NCI-H446 (cell line): ENCODE data around the gene TAGLN2.

ENCODE experiments used
- DNase-seq, 2 experiments: peaks; one replicate each; lab custom pipeline; 2025; lab: John Stamatoyannopoulos, UW

TAGLN2 gene

DNA sequence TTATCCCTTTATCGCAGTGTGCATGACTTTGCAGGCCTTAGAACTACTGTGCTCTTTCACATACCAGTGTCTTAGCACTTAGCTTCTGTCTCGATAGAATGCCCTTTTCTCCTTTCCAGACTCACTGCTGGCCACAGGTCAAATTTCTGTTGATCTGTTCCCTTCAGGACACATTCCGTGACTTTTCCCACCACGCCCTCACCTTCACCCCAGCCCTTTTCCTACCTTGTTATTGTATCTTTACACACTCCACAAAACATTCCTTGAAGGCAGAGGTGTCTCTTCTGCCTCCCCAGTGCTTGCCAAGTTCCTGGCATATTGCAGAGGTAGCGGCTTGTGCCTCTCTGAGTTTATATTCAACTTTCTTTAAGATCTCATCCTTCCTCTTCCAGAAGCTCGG lies 23.8 kb upstream of the TAGLN2 start:
- no peak for DNase-seq

DNA sequence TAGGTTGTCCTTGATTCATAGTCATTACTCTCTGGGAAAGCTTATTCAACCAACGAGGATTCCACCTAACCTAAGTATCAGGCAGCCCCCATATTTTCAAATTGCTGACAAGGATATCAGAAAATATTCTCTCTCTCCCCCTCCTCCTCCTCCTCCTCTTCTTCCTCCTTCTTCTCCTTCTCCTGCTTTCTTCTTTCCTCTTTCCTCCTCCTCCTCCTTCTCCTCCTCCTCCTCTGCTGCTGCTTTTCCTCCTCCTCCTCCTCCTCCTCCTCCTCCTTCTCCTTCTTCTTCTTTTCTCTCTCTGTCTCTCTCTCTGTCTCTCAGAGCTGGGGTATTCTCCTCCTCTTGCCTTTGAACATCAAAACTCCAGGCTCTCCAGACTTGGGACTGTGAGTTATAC lies 22.6 kb upstream of the TAGLN2 start:
- no peak for DNase-seq

DNA sequence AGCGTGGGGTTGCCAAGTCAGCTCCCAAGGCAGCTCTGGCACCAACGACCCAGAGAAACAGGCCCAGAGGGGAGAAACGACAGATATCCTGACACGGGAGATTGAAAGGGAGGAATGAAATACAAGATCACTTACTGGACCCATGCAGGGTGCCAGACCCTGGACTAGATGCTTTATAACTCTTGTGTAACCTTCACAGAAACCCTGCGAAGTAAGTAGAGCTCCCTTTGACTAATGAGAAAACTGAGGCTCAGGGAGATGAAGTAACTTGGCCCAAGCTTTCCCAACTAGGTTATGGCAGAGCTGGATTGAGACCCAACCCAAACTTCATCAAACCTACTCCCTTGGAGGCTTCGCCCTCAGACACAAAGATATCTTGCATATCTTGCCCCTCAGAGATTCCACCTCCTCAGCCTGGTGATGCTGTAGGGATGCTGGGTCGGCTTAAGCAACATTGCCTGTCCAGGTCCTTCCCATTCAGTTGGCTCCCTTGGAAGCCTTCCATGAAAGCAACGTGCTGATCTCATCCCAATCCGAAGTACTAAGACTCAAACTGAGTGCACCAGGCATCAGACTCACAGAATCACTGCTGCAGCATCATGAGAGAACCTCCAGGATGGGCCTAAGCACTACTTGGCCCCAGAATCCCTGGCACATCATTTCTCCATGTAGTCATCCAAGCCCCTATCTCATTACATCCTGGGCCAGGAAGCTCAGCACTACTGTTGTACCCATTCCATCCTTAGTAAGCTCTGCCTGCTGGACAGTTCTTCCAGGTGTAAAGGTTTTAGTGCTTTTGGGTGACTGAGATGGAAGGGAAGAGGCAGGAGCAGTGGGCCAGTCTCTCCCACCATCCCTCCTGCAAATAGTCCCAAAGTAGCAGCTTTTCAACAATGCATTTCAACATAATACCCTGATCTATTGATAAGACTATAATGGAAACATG lies 21.2 kb upstream of the TAGLN2 start:
- peak in 1 of 2 experiments; percentile 29 for DNase-seq

DNA sequence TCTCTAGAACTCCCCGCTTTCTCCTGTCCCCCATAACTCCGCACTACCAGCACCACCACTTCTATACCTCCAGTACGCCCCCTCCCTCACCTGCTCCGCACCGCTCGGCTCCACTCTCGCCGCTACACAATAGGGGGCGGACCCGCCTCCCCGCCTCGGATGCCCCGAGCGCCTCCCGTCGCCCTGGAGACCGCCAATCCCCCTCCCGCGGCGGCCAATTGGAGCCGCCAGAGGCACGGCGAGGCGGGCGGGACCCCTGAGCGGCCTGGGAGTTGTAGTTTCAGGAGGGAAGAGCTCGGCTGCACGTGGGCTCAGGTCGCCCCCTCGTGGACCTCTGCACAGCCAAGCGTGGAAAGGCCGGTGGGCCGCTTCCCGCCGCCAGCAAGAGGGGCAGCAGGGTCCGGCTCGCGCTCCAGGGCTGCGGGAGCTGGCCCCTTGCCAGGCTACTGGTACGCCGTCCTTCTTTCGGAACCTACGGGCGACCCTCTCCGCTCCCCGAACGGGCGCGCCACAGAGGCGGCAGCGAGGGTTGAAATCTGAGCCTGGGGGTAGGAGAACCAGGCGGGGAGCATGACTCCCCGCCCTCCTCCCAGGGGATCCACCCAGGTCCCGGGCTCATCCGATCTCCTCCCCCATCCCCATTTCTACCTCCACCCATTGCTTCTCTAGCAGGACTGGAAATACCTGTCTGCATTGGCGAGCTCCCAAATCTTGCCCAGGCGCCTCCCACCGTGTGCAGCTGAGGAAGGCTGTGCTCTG lies 20.4 kb upstream of the TAGLN2 start, which contains the start of gene IGSF9:
TSS of gene IGSF9 (minus strand) at position 131 of the 759 bp plus-strand sequence. CDS start 2,159 bp downstream, outside the sequence.
- DNase-seq = peak; percentile 85 to 95

DNA sequence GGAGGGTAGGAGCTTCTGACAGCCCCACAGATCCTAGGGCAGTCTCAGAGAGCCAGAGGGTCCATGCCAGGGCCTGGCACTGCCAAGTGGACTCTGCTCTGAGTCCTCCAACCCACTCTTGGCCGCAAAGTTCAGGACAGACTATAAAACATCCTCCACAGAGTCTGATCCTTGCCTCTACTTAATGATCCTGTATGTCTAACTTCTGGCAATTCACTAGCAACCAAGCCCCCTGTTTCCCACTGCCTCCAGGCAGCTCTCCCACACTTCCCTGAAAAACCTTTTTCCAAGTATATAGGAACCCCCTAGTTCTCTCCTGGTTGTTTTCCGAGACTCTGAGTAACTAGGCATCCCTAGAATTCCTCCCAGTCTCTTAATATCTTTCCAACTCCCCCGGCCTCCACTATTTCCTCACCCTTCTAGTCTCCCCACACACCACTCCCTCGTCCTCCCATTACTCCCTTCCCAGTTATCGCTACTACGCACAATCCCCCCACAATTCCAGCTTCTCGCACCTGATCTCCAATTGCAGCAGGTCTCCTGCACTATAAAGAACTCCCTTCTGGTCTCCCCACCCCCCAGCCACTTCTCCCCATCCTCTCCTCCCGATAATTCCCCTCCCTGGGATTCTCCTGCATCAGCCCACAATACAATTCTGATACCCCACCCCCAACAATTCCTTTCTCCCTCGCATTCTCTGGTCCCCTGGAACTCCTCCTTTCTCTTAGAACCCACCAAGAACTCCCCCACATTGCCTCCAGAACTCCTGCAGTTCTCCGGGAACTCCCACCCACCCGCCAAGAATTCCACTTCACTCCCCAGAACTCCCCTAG lies 19.5 kb upstream of the TAGLN2 start:
- DNase-seq = no peak

DNA sequence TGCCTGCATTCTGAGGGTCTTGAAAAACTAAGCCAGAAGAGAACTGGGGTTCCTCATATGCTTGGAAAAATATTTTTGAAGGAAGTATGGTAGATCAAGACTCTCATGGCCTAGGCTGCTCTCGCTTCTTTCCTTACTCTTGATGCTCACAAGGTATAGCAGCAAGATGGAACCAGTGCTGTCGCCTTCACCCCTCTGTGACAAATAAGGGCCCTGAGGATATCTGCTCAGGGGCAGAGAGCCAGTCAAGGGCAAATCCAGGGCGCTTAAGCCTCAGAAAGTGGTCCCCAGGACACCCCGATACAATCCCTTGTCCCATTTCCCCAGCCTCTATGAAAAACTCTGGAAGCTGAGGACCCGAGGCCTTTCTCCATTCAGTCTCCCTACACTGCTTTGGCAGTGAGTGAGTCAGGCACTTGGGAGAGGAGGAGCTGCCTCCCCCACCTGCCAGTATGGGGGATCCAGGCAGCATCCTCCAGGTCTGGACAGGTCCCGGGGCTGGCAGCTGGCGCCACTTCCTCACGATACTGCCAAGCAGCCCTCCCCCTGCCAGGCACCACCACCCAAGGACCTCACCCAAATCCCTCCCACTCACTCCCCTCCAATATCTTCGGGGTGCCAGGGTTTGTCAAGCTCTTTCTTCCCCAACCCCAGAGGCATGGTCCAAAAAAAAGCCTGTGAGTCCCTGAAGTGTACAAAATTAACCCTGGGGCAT lies 18.8 kb upstream of the TAGLN2 start:
- DNase-seq = peak in 1 of 2 experiments; percentile 37

DNA sequence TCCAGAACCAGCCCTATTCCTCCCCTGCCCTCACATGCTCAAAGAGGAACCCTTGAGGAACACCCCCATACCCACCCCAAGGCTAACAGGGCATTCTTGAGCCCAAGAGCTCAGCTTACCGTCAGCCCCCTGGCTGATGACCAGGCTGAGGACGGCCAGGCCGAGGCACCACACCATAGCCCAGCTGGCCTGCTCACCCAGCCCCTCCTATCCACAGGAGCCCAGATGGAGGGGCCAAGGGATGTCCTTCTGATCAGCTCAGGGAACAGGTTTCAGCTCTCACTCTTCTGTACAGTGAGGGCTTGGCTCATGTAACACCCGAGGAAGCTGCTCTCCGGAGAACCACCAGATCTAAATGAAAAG lies 18.0 kb upstream of the TAGLN2 start:
- DNase-seq = no peak

DNA sequence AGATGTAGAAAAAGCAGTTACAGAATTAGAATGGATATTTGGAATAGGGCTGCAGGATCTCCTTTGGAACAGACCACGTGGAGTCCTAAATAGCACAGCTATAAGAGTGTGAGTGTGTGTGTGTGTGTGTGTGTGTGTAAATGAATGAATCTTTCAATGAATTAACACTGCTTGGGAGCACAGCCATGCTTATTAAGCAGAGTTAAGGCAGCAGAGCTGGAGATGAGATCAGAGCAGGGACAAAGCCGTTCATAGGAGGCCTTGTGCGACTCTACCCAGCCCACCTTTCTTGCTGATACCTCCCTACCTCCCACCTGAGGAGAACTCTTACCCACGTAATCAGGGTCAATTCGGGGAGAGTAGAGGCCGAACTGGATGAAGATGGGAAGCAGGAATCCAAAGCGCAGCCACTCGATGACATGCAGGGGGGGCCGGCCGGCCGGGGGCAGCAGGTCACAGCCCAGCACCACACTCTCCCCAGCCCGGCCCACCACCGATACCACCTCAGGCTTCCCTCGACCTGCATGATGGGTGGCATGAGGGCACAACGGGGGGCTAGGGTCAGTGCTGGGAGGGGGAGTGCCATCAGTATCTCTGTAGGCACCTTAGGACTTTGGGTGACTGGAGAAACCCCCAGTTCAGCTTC lies 17.4 kb upstream of the TAGLN2 start:
- no peak for DNase-seq

DNA sequence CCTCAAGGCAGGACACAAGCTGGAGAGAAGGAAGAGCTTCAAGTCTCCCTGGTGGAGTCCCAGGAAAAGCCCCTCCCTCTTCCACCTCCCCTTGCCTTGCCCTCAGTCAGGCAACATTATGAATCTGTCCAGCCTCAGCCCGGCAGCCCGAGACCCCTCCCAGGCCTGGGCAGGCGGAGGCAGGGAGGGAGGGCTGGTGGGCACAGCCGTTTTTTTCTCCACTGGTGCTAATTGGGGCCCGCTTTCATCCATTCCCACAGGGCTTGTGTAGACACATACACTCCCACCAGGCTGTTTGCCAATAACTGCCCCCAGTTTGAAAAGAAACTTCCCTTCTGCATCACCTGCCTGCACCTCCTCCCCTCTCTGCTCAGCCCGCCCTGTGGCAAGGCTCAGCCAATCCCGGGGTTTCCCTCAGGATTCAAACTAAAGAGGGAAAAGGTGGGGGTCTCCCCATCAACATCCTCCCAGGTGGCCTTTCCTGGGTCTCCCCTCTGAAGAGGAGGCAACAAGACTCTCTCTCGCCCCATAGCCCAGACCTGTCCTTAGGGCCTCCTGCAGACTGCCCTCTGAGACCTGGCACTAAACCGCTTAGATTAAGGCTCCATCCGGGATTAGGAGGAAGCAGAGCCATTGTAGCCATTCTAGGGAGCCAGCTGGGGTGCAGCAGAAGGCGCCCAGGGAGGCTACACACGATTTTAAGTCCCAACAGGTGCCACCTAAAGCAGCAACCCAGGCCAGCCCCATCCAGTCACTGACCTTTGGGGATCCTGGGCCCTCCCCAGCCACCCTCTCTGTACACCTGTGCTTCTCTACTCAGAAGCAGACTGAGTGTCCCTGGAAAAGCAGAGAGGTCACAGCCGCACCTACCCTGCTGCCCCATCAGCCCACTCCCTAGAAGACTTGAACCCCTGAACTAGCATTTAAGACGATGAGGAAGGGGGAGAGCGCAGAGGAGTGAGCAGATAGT lies 16.6 kb upstream of the TAGLN2 start:
- no peak for DNase-seq

DNA sequence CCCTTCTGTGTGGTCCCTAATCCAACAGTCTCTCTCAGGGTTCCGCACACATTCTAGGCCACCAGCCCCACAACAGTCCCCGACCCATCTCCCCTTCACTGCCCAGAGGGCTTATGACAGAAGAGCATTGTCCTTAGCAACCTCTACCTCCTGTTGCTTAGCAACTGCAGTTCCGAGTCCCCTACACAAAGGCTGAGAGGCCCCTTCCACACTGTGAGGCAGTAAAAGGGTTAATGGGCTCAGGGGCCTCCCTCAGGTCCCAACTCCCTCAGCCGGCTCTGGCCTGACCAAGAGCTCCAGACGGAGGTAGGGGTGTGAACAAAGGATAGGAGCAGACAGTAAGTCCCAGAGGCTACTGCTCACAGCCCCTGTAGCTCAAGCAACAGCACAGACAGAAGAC lies 15.8 kb upstream of the TAGLN2 start:
- no peak for DNase-seq

DNA sequence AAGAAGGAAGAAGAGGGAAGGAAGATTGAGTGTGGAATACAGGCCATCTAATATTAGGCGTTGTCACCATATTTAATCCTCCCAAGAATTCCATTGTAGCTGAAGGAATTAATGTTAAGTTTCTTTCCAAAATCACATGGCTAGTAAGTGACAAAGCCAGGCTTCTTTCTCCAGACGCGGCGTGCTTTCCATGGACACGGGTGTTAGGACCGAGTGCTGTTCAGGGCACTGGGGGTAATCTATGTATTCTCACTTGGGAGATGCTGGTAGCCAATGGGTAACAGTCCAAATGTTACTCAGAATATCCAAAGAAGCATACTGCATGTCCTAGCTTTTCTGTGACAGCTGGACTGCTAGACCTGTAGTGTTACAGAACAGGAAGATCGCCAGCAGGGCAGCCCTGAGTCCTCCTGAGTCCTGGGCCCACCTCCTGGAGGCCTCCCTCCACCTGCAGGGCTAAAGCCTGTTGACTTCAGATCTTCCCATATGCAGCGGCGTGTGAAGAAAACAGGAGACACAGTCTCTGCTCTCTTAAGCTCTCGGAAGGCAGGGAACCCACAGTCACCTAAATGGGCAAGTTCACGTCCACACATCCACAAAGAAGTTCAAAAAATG lies 14.8 kb upstream of the TAGLN2 start:
- no peak for DNase-seq

DNA sequence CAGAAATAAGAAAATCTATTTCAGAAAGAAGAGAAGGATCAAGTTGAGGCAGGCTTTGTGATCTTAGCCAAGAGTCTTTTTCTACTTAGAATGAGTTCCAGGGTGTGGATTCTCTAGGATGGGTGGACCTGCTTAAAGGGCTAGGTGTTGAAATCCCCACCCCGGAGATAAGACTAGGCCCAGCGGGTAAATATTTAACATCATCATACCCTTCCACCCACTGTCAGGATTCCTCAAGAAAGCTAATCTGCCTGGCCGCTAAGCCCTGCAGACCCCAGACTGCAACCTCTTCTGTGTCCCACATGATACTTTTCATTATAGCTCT lies 14.3 kb upstream of the TAGLN2 start:
- no peak for DNase-seq

DNA sequence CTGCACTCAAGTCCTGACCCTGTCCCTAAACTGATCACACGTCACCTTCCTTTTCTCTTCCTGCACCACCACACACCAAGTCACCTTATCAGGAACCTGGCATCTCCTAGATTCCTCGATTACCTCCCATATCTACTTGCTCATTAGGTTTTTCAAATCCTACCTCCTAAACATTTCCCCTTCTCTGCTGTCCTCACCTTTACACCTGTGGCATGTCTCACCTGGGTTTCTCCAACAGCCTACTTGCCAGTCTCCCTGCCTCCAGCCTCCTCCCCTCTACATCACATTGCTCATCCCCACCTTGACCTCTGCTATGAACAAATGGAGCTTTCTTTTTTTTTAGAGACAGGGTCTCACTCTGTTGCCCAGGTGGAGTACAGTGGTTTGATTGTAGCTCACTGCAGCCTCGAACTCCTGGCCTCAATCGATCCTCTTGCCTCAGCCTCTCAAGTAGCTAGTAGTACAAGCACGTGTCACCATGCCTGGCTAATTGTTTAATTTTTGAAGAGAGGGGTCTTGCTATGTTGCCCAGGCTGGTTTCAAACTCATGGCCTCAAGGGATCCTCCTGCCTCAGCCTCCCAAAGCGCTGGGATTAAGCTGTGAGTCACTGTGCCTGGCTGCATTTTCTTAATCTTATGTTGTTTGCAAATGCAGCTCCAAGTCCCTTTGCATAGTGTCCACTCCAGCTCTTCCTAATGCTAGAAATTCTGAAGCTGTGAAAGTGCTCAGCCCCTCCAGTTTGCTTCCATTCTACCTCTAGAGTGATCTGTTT lies 13.8 kb upstream of the TAGLN2 start:
- no peak for DNase-seq

DNA sequence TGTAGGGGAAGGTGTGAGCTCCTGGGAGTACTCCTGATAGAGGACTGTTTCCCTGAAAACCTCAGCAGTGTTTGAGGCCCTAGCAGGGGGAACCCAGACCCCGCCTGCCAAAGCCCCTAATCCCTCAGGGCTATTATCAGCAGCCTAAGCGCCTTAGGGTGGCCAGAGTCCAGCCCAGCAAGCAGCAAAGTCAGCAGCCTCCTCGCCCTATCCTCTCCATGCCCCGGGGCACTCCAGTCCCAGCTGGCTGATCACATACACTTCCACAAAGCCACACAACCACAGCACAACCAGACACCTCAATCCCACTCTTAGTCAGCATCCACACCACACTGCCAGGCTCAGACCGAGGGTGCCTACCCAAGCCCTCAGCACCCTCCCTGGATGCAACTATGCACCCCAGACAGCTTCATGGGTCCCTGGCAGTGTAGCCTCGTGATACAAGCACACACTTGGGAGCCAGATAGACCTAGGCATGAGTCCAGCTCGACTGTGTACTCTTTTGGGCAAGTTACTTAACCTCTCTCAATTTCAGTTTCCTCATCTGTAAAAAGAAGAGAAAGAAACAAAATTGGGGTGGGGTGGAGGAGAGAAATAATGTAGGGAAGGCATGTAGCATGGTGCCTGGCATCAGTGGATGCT lies 13.0 kb upstream of the TAGLN2 start:
- no peak for DNase-seq

DNA sequence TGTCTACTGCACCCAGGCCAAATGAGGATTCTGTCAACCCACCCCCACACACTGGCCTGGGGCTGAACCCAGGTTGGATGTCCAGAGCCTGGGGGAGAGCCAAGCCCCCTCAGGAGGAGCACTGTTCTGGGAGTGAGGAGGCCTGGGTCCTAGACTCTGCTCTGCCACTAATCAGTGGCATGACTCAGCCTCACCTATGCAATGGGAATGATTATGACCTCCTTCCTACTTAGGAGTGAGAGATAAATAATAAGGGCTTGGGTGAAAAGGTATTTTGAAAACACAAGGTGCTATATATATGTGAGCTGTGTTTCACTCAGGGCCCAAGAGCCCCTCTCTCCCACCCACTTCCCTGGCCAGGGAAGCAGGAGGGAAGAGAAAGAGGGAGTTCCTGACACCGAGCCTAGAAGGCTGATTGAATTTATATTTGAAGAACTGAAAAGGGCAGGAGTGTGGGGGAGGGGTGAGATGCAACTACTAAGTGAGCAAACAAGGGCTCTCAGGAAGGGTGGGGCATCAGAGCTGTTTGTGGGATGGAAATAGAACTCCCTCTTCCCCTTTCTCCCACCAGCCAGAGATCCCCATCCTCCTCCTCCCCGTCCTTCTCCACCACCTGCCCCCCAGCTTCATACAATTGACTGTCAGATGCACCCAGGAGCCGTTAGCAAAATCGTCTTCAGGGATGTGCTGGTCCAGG lies 11.9 kb upstream of the TAGLN2 start:
- DNase-seq = no peak

DNA sequence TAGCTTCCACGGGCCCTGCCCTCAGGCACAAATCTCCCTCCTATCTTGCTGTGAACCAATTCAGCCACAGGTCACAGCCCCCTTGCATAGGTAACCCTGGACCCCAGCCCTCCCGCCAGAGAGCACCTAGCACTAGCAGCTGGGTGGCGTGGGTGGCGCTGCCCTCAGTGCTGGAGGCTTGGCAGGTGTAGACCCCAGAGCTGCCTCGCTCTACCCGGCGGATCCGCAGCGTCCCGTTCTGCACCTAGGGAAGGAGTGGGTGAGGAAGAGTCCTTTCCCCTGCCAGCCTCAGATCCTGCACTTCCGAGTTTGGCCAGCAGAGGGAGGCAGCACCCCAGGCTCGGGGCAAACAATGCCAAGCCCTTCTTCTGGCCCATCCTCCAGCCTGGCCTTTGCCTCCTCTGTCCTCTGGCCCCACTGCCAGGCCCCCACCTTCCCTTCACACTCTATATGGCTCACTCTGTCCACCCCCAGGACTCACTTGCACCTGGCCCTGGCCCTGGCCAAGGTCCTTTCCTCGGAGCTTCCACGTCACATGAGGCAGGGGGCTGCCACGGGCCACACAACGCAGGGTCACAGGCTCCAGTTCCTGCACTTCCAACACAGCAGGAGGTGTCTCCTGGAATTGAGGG lies 11.1 kb upstream of the TAGLN2 start:
- peak; percentile 43 to 69 for DNase-seq

DNA sequence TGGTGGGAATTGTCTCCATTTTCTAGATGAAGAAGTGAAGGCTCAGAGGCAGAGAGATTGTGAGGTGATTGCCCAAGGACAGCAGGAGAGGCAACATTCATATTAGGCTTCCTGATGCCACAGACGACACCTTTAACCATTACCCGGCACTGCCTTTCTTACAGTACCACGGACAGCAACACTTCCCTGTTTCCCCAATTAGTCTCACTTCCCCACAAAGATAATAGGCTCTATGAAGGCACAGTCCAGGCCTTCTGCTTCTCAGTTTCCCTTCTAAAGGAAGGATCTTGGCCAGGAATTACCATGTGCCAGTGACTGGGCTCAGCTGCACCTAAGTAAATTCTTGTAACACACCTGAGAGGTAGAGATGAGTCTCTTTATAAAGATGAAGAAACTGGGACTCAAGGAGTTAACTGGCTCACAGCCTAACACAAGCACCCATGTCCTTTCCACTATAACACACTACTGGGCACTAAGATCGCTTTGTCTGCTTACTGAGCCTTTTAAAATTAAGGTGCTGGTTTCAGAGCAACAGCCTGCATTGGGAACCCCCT lies 10.5 kb upstream of the TAGLN2 start:
- DNase-seq = no peak
